ENCODE results near the gene S100A2.

- no peak for TF ChIP-seq CTCF (IDR thresholded peaks at IDR 0.05; ENCODE audit: insufficient read depth, low read length)
- no peak for TF ChIP-seq GABPA (IDR thresholded peaks at IDR 0.05; ENCODE audit: low read depth)
- TF ChIP-seq REST (IDR thresholded peaks at IDR 0.05; ENCODE audit: insufficient replicate concordance, low read depth): no peak
Observed at GRCh38 chr1:153607381-153607780, 41.7 kb upstream of the S100A2 start.

Measured in HL-60 (cell line).